Type B pancreatic cell (in vitro differentiated cells): Measurements from ENCODE around the gene CDK5. TPM values are rescaled to one million over a fixed set of nuclear protein-coding genes. Genes with fewer than 3 reads are reported as not detected.

Experiments
- DNase-seq: peaks from one replicate; pipeline ENCODE4 v3.0.0; 2021; ENCODE audit warnings: mixed read lengths; ENCODE audit not compliant: unreplicated experiment; ENCODE audit errors: extremely low spot score
- H3K27ac Mint-ChIP-seq: 2 replicates; pipeline ENCODE4 v1.8.0; 2021; ENCODE audit warnings: mild to moderate bottlenecking, mixed read lengths
- H3K27me3 Mint-ChIP-seq: 2 replicates; pipeline ENCODE4 v1.8.0; 2021; ENCODE audit warnings: mixed read lengths
- H3K36me3 Mint-ChIP-seq: 2 replicates; pipeline ENCODE4 v1.8.0; 2021; ENCODE audit warnings: mixed read lengths
- H3K4me1 Mint-ChIP-seq: one replicate; pipeline ENCODE4 v1.8.0; 2021; ENCODE audit warnings: mixed read lengths; ENCODE audit not compliant: unreplicated experiment
- H3K4me3 Mint-ChIP-seq: 2 replicates; pipeline ENCODE4 v1.8.0; 2021; ENCODE audit warnings: mild to moderate bottlenecking, mixed read lengths
- H3K9me3 Mint-ChIP-seq: 2 replicates; pipeline ENCODE4 v1.8.0; 2021; ENCODE audit warnings: mixed read lengths
- total RNA-seq: library from RNA; stranded (reverse); gene quantifications from 2 replicates; pipeline ENCODE4 v1.2.1, GENCODE V29; 2021; ENCODE audit warnings: low replicate concordance
- TF ChIP-seq, protein P1 (sequence below): fragments of 200-600 bp; sonication (generic); conservative IDR thresholded peaks from 2 replicates; pipeline ENCODE4 v1.5.0; 2021; ENCODE audit warnings: antibody characterized with exemption, mild to moderate bottlenecking

The CDK5 gene
- total RNA-seq, 1 donor from 2014 or later, result 20.5 TPM

DNA sequence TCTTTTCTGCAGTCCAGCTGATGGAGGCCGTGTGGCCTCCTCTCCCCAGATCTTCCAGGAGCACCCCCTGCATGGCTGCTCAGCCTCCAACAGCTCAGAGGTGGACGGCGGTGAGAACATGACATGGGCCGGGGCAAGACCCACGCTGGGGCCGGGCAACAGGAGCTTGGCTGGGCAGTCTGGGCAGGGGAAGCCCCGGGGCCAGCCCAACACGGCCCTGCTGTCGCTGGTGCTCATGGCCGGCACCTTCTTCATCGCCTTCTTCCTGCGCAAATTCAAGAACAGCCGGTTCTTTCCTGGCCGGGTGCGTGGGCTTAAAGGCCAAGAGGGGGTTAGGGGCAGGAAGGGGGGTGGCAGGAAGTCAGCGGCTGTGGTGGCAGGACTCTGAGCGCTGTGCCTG is 16.3 kb upstream of the CDK5 start:
- Mint-ChIP-seq H3K27me3 (no peaks in the 10 kb centered on the region), H3K4me3 (no peak overlapping the region), H3K4me1 (peaks cover 8% of the 10 kb centered on the region), H3K27ac (no peak overlapping the region), H3K9me3 (no peaks in the 10 kb centered on the region), H3K36me3 (peaks cover 3% of the 10 kb centered on the region)
- TF ChIP-seq, protein P1, sequence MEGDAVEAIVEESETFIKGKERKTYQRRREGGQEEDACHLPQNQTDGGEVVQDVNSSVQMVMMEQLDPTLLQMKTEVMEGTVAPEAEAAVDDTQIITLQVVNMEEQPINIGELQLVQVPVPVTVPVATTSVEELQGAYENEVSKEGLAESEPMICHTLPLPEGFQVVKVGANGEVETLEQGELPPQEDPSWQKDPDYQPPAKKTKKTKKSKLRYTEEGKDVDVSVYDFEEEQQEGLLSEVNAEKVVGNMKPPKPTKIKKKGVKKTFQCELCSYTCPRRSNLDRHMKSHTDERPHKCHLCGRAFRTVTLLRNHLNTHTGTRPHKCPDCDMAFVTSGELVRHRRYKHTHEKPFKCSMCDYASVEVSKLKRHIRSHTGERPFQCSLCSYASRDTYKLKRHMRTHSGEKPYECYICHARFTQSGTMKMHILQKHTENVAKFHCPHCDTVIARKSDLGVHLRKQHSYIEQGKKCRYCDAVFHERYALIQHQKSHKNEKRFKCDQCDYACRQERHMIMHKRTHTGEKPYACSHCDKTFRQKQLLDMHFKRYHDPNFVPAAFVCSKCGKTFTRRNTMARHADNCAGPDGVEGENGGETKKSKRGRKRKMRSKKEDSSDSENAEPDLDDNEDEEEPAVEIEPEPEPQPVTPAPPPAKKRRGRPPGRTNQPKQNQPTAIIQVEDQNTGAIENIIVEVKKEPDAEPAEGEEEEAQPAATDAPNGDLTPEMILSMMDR, result no peak
- DNase-seq, result no peak

DNA sequence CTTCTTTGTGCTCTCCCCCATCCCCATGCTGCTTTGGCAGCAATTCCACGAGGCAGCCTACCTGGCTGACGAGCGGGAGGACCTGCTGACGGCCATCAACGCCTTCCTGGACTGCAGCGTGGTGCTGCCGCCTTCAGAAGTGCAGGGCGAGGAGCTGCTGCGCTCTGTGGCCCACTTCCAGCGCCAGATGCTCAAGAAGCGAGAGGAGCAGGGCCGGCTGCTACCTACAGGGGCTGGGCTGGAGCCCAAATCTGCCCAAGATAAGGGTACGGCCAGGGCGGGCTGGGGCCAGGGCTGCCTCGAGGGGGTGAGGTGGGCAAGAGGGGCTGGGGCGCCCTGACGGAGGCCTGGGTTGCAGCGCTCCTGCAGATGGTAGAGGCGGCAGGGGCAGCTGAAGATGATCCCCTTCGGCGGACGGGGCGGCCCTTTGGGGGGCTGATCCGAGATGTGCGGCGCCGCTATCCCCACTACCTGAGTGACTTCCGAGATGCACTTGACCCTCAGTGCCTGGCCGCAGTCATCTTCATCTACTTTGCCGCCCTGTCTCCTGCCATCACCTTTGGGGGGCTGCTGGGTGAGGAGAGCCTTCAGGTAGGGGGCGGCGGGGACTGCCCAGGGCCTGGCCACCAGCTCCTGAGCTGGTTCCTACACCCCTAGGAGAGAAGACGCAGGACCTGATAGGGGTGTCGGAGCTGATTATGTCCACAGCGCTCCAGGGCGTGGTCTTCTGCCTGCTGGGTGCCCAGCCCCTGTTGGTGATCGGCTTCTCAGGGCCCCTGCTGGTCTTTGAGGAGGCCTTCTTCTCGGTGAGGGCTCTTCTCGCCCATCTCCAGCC is 13.6 kb upstream of the CDK5 start:
- Mint-ChIP-seq H3K27ac (no peak overlapping the region), H3K27me3 (no peaks in the 10 kb centered on the region), H3K36me3 (peaks cover 3% of the 10 kb centered on the region), H3K9me3 (no peaks in the 10 kb centered on the region), H3K4me1 (no peaks in the 10 kb centered on the region), H3K4me3 (no peak overlapping the region)
- DNase-seq, result no peak
- TF ChIP-seq, protein P1, result no peak

DNA sequence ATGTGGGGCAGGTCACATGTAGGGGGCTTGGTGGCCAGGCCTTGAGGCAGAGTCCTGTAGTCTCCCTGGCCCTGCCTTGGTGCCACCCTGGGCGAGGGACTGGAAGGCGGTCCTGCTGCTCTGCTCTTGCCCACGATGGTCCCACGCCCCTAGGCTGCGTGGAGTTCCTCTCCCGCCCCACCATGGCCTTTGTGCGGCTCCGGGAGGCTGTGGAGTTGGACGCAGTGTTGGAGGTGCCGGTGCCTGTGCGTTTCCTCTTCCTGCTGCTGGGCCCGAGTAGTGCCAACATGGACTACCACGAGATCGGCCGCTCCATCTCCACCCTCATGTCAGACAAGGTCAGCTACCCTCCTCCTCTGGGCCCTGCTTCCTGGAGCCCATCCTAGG is 12.9 kb upstream of the CDK5 start:
- DNase-seq, result no peak
- Mint-ChIP-seq H3K36me3 (peaks cover 3% of the 10 kb centered on the region), H3K27me3 (no peaks in the 10 kb centered on the region), H3K9me3 (no peaks in the 10 kb centered on the region), H3K27ac (no peak overlapping the region), H3K4me1 (no peaks in the 10 kb centered on the region), H3K4me3 (no peak overlapping the region)
- TF ChIP-seq, protein P1, result no peak

DNA sequence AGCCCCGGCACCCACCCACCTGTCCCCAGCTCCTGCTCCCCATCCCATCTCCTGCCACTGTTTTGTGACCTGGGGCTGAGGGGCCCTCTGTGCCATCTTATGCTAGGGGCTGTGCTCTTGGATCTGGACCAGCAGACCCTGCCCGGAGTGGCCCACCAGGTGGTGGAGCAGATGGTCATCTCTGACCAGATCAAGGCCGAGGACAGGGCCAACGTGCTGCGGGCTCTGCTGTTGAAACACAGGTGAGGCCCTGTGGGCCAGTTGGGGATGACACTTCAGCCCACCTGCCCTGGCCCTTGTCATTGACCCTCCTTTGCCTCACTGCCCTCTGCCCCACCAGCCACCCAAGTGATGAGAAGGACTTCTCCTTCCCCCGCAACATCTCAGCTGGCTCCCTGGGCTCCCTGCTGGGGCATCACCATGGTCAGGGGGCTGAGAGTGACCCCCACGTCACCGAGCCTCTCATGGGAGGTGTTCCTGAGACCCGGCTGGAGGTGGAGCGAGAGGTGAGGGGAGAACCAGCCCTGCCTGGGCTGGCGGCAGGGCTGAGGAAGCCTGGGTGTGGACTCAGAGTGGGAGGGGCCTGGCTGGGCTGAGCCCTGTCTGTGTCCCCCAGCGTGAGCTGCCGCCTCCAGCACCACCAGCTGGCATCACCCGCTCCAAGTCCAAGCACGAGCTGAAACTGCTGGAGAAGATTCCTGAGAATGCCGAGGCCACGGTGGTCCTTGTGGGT is 12.3 kb upstream of the CDK5 start:
- TF ChIP-seq, protein P1, result no peak

DNA sequence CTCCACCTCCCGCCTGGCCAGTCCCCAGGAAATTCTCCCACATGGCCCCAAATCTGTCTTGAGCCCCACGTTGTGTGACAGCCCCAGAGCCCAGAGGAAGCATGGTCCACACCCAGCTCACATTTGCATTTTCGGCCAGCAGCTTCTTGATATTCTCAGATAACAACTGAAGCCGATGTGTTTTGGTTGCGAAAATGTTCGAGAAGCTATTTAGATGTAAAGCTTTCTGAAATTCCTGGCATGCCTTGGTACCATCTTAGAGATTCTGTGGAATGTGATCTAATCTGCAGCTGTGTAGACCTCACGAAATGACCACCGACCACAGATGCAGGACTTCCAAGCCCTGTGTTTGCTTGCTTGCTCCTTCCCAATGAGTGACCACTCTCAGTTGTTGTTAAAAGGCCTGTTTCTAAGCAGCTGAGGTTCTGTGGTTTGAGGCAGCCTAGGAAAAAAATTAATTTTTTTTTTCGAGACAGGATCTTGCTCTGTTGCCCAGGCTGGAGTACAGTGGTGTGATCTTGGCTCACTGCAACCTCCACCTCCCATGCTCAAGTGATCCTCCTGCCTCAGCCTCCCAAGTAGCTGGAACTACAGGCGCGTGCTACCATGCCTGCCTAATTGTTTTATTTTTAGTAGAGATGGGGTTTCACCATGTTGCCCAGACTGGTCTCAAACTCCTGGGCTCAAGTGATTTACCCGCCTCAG is 10.5 kb upstream of the CDK5 start:
- Mint-ChIP-seq H3K9me3 (no peaks in the 10 kb centered on the region), H3K4me3 (no peak overlapping the region), H3K36me3 (peaks cover 3% of the 10 kb centered on the region), H3K27ac (no peak overlapping the region), H3K4me1 (peaks cover 3% of the 10 kb centered on the region), H3K27me3 (no peaks in the 10 kb centered on the region)
- TF ChIP-seq, protein P1, result no peak
- no peak for DNase-seq

More for the DNA sequence above, 12.3 kb upstream of the CDK5 start:
- peaks cover 3% of the 10 kb centered on the region for H3K36me3 Mint-ChIP-seq
- H3K27me3 Mint-ChIP-seq, result no peaks in the 10 kb centered on the region
- H3K9me3 Mint-ChIP-seq, result no peaks in the 10 kb centered on the region
- H3K4me1 Mint-ChIP-seq, result no peaks in the 10 kb centered on the region
- no peak overlapping the region for H3K27ac Mint-ChIP-seq
- DNase-seq, result no peak
- no peak overlapping the region for H3K4me3 Mint-ChIP-seq
